GM23338 (cell line): ENCODE data around the gene EDIL3.

ENCODE experiments used
- CREB1 ChIP-seq: fragments of 250-450 bp; sonication (Bioruptor Pico); IDR thresholded peaks from 2 replicates; pipeline ENCODE4 v1.5.0; 2020; ENCODE audit warnings: low read depth, mild to moderate bottlenecking, moderate library complexity
- ETS1 ChIP-seq: IDR thresholded peaks from 2 replicates; pipeline ENCODE4 v1.6.1; 2016; ENCODE audit warnings: antibody characterized with exemption
- EZH2 ChIP-seq: fragments of 200-600 bp; sonication (generic); IDR thresholded peaks from one replicate; pipeline ENCODE4 v1.8.0; 2017; ENCODE audit warnings: antibody characterized with exemption, mild to moderate bottlenecking, low read depth; ENCODE audit not compliant: unreplicated experiment
- EZH2phosphoT487 ChIP-seq: fragments of 200-600 bp; sonication (generic); IDR thresholded peaks from one replicate; pipeline ENCODE4 v1.8.1; 2018; ENCODE audit warnings: antibody characterized with exemption; ENCODE audit not compliant: unreplicated experiment
- JUNB ChIP-seq: IDR thresholded peaks from one replicate; pipeline ENCODE4 v1.6.1; 2016; ENCODE audit warnings: antibody characterized with exemption; ENCODE audit not compliant: unreplicated experiment
- NANOG ChIP-seq: IDR thresholded peaks from 2 replicates; pipeline ENCODE4 v1.6.1; 2016; ENCODE audit warnings: antibody characterized with exemption, borderline replicate concordance
- POLR2AphosphoS5 ChIP-seq: IDR thresholded peaks from 2 replicates; pipeline ENCODE4 v1.6.1; 2016; ENCODE audit warnings: antibody characterized with exemption, low read depth
- ZNF114 ChIP-seq: fragments of 250-450 bp; sonication (Bioruptor Pico); IDR thresholded peaks from 2 replicates; pipeline ENCODE4 v1.5.0; 2020; ENCODE audit warnings: mild to moderate bottlenecking, moderate library complexity
- TF ChIP-seq, protein P1 (sequence below), 2 experiments: fragments of 200-600 bp in 1 of 2; sonication (generic) in 1 of 2; conservative IDR thresholded peaks; 2 replicates each; pipeline versions ENCODE4 v1.5.1 to v1.6.1; 2016 to 2017; ENCODE audit warnings: antibody characterized with exemption in 2 of 2, low read depth in 2 of 2, mild to moderate bottlenecking in 2 of 2, moderate library complexity in 1 of 2
- TF ChIP-seq, protein P2 (sequence below): IDR thresholded peaks from one replicate; pipeline ENCODE4 v1.6.1; 2018; ENCODE audit warnings: antibody characterized with exemption; ENCODE audit not compliant: unreplicated experiment

DNA sequence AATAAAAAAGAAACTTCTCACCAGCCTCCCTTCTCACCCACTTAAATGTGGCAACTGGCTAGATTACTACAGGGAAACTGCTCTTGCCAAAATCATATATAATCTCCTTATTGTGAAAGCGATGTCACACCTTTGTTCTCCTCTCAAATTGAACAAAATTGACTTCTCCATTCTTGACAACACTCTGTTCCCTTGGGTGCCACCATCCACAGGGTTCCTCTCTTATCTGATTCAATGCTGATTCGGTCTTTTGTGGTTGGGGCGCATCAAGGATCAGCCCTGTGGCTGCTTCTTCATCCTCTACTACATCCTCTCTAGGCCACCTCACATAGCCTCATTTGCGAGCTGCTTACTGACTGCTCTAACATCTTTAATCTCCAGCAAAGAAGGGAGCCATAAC, 86.1 kb downstream of the EDIL3 start:
- TF ChIP-seq EZH2 (no peak), EZH2phosphoT487 (no peak), JUNB (no peak), POLR2AphosphoS5 (no peak), NANOG (no peak), ETS1 (no peak), CREB1 (CRISPR knock-in tag) (no peak), ZNF114 (CRISPR knock-in tag) (no peak)
- TF ChIP-seq, protein P1, sequence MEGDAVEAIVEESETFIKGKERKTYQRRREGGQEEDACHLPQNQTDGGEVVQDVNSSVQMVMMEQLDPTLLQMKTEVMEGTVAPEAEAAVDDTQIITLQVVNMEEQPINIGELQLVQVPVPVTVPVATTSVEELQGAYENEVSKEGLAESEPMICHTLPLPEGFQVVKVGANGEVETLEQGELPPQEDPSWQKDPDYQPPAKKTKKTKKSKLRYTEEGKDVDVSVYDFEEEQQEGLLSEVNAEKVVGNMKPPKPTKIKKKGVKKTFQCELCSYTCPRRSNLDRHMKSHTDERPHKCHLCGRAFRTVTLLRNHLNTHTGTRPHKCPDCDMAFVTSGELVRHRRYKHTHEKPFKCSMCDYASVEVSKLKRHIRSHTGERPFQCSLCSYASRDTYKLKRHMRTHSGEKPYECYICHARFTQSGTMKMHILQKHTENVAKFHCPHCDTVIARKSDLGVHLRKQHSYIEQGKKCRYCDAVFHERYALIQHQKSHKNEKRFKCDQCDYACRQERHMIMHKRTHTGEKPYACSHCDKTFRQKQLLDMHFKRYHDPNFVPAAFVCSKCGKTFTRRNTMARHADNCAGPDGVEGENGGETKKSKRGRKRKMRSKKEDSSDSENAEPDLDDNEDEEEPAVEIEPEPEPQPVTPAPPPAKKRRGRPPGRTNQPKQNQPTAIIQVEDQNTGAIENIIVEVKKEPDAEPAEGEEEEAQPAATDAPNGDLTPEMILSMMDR (conservative IDR thresholded peaks at IDR 0.05; ENCODE audit: low read depth in 2 of 2) = no peak
- TF ChIP-seq, protein P2, sequence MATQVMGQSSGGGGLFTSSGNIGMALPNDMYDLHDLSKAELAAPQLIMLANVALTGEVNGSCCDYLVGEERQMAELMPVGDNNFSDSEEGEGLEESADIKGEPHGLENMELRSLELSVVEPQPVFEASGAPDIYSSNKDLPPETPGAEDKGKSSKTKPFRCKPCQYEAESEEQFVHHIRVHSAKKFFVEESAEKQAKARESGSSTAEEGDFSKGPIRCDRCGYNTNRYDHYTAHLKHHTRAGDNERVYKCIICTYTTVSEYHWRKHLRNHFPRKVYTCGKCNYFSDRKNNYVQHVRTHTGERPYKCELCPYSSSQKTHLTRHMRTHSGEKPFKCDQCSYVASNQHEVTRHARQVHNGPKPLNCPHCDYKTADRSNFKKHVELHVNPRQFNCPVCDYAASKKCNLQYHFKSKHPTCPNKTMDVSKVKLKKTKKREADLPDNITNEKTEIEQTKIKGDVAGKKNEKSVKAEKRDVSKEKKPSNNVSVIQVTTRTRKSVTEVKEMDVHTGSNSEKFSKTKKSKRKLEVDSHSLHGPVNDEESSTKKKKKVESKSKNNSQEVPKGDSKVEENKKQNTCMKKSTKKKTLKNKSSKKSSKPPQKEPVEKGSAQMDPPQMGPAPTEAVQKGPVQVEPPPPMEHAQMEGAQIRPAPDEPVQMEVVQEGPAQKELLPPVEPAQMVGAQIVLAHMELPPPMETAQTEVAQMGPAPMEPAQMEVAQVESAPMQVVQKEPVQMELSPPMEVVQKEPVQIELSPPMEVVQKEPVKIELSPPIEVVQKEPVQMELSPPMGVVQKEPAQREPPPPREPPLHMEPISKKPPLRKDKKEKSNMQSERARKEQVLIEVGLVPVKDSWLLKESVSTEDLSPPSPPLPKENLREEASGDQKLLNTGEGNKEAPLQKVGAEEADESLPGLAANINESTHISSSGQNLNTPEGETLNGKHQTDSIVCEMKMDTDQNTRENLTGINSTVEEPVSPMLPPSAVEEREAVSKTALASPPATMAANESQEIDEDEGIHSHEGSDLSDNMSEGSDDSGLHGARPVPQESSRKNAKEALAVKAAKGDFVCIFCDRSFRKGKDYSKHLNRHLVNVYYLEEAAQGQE = no peak
